Ovary (tissue), 9 donors: ENCODE data around the gene TRAF3. TPM values are rescaled to one million over a fixed set of nuclear protein-coding genes. Genes with fewer than 3 reads are reported as not detected.

Experiments used
- DNase-seq, 5 donors: peaks; one replicate each; pipeline ENCODE4 v3.0.0-alpha.2; 2019 to 2020
- H3K27ac ChIP-seq, 2 donors: fragments of 200-600 bp; one replicate each; pipeline versions ENCODE4 v1.5.1 to v1.8.0; 2019 to 2022
- H3K27me3 ChIP-seq: fragments of 200-600 bp; one replicate; pipeline ENCODE4 v1.8.0; 2022
- H3K36me3 ChIP-seq: fragments of 200-600 bp; sonication (generic); one replicate; pipeline ENCODE4 v1.5.1; 2019
- H3K4me1 ChIP-seq: one replicate; pipeline ENCODE4 v1.8.1; 2013; ENCODE audit warnings: mild to moderate bottlenecking, moderate library complexity; ENCODE audit not compliant: insufficient read depth
- H3K4me3 ChIP-seq: fragments of 200-600 bp; sonication (generic); one replicate; pipeline ENCODE4 v1.5.1; 2017
- H3K9me3 ChIP-seq, 2 donors: fragments of 200-600 bp in 1 of 2; sonication (generic) in 1 of 2; one replicate each; pipeline versions ENCODE4 v1.5.1 to v1.8.1; 2013 to 2019; ENCODE audit warnings: mild to moderate bottlenecking in 1 of 2, moderate library complexity in 1 of 2
- EP300 ChIP-seq: sonication (generic); formaldehyde crosslinking; IDR thresholded peaks from one replicate; pipeline ENCODE4 v1.6.1; 2017; ENCODE audit warnings: antibody characterized with exemption
- POLR2A ChIP-seq: fragments of 450-650 bp; IDR thresholded peaks from one replicate; pipeline ENCODE4 v1.6.1; 2017; ENCODE audit warnings: antibody characterized with exemption, mild to moderate bottlenecking, moderate library complexity
- whole genome bisulfite sequencing, 3 donors: extraction: QIAGEN DNeasy Blood & Tissue Kit in 1 of 3; methylation state at CpG; one replicate each; pipeline versions ENCODE4 v1.1.5 to v1.1.7; 2013 to 2017; 5-methylcytosine and 5-hydroxymethylcytosine counted together
- intact Hi-C, 4 donors: fragments of 100-400 bp; cut with DNase I; formaldehyde crosslinking; loops; one replicate each; pipeline versions ENCODE4 v1.11.0 to v1.15.1; 2022 to 2023
- polyA plus RNA-seq, 2 donors: library from polyadenylated mRNA; stranded (reverse); fragments of 200-250 nt in 1 of 2; fragments of 350-450 nt in 1 of 2; fragmentation: Illumina TruSeq in 1 of 2; extraction: RNeasy Lipid Tissue Mini Kit (QIAGEN cat#74804) in 1 of 2; gene quantifications; one replicate each; pipeline ENCODE4 v1.2.3, GENCODE V29; 2013 to 2014
- total RNA-seq, 7 donors: library from RNA; depleted of rRNA in 2 of 7; stranded (reverse); fragments of >200 nt in 2 of 7; fragmentation: NEBNext Ultra II Directional in 3 of 7; extraction: Animal tissue kit (Norgen Biotek cat#: 25700) in 3 of 7; gene quantifications; one replicate each; pipeline versions ENCODE4 v1.1.0 to v1.2.4, GENCODE V29; 2016 to 2023
- TF ChIP-seq, protein P1 (sequence below), 3 donors: fragments of 450-650 bp in 2 of 3; fragments of 200-600 bp in 1 of 3; IDR thresholded peaks; one replicate each; pipeline versions ENCODE4 v1.5.1 to v1.8.0; 2016 to 2022; ENCODE audit warnings: antibody characterized with exemption in 3 of 3, mild to moderate bottlenecking in 1 of 3
- donor health status: DM: no; HTN: no; CAD: no; lungs with moderate emphysema.
- donor health status: DM: no; HTN: no; CAD: no.
- donor health status: Bipolar disorder and iron deficiency.
- donor health status: DM: yes; HTN: yes; CAD: no.
- donor health status: DM: no; HTN: no; CAD: no.
- donor health status: DM: yes; HTN: yes; CAD: no.

TRAF3 gene
- total and polyA plus RNA-seq, 9 donors: 2.9 to 17.0 (median 11.4) TPM

- no peaks in the 10 kb centered on the region for H3K9me3 ChIP-seq
- no peak overlapping the region for H3K27ac ChIP-seq
- intact Hi-C loops: no loop called here
- TF ChIP-seq, protein P1, sequence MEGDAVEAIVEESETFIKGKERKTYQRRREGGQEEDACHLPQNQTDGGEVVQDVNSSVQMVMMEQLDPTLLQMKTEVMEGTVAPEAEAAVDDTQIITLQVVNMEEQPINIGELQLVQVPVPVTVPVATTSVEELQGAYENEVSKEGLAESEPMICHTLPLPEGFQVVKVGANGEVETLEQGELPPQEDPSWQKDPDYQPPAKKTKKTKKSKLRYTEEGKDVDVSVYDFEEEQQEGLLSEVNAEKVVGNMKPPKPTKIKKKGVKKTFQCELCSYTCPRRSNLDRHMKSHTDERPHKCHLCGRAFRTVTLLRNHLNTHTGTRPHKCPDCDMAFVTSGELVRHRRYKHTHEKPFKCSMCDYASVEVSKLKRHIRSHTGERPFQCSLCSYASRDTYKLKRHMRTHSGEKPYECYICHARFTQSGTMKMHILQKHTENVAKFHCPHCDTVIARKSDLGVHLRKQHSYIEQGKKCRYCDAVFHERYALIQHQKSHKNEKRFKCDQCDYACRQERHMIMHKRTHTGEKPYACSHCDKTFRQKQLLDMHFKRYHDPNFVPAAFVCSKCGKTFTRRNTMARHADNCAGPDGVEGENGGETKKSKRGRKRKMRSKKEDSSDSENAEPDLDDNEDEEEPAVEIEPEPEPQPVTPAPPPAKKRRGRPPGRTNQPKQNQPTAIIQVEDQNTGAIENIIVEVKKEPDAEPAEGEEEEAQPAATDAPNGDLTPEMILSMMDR (IDR thresholded peaks at IDR 0.05): no peak
- no peak for TF ChIP-seq EP300
- no peak for TF ChIP-seq POLR2A
- H3K4me3 ChIP-seq: no peak overlapping the region
- 87 to 90% (median 89%) methylated on average over 26 to 27 of the region's 27 CpGs for whole genome bisulfite sequencing, 3 donors
- DNase-seq: no peak
- no peaks in the 10 kb centered on the region for H3K36me3 ChIP-seq
- no peaks in the 10 kb centered on the region for H3K27me3 ChIP-seq
- no peaks in the 10 kb centered on the region for H3K4me1 ChIP-seq
Observed at GRCh38 chr14:102947321-102948103, 170.3 kb downstream of the TRAF3 start.

GRCh38 chr14:102948698-102949061 is 171.4 kb downstream of the TRAF3 start:
- TF ChIP-seq EP300 (no peak), POLR2A (no peak)
- TF ChIP-seq, protein P1 (IDR thresholded peaks at IDR 0.05): no peak
- no peaks in the 10 kb centered on the region for H3K4me1 ChIP-seq
- intact Hi-C loops: no loop called here
- no peaks in the 10 kb centered on the region for H3K27me3 ChIP-seq
- DNase-seq: no peak
- H3K27ac ChIP-seq: no peak overlapping the region
- WGBS, 3 donors: 80 to 85% (median 83%) methylated on average over 9 of the region's 9 CpGs
- no peak overlapping the region for H3K4me3 ChIP-seq
- H3K9me3 ChIP-seq: no peaks in the 10 kb centered on the region
- no peaks in the 10 kb centered on the region for H3K36me3 ChIP-seq

- Histone ChIP-seq H3K9me3 (no peaks in the 10 kb centered on the region), H3K27me3 (no peaks in the 10 kb centered on the region), H3K4me3 (no peak overlapping the region), H3K4me1 (no peaks in the 10 kb centered on the region), H3K27ac (no peak overlapping the region), H3K36me3 (no peaks in the 10 kb centered on the region)
- no peak for TF ChIP-seq POLR2A
- intact Hi-C loops: no loop called here
- WGBS, 3 donors: 87 to 91% (median 91%) methylated on average over 28 of the region's 28 CpGs
- DNase-seq: no peak
Observed at GRCh38 chr14:102949062-102949800, 172.0 kb downstream of the TRAF3 start.

GRCh38 chr14:102949801-102950451 is 172.7 kb downstream of the TRAF3 start:
- TF ChIP-seq, protein P1 (IDR thresholded peaks at IDR 0.05): no peak
- TF ChIP-seq POLR2A (no peak), EP300 (no peak)
- intact Hi-C loops: no loop called here
- Histone ChIP-seq H3K9me3 (no peaks in the 10 kb centered on the region), H3K36me3 (no peaks in the 10 kb centered on the region), H3K4me3 (no peak overlapping the region), H3K27ac (no peak overlapping the region), H3K4me1 (no peaks in the 10 kb centered on the region), H3K27me3 (no peaks in the 10 kb centered on the region)
- 61 to 70% (median 67%) methylated on average over 23 of the region's 23 CpGs for WGBS, 3 donors
- DNase-seq: no peak
